Measurements from ENCODE around the gene NFATC2IP. TPM values are rescaled to one million over a fixed set of nuclear protein-coding genes. Genes with fewer than 3 reads are reported as not detected.

Gene NFATC2IP
- total RNA-seq, 1 donor: 22.1 TPM

GRCh38 chr16:28980929-28981328, 30.2 kb downstream of the NFATC2IP start:
- TF ChIP-seq CTCF (IDR thresholded peaks at IDR 0.05; ENCODE audit: insufficient read depth, low read length): no peak
- H3K4me3 ChIP-seq (ENCODE audit: low read depth, low read length): no peak overlapping the region
- DNase-seq (ENCODE audit: low read depth): no peak

GRCh38 chr16:28981517-28981916, 30.8 kb downstream of the NFATC2IP start:
- H3K4me3 ChIP-seq (ENCODE audit: low read depth, low read length): no peak overlapping the region
- no peak for DNase-seq (ENCODE audit: low read depth)

GRCh38 chr16:28982418-28982817, 31.7 kb downstream of the NFATC2IP start:
- no peak for DNase-seq (ENCODE audit: low read depth)
- TF ChIP-seq CTCF (IDR thresholded peaks at IDR 0.05; ENCODE audit: insufficient read depth, low read length): no peak
- no peak overlapping the region for H3K4me3 ChIP-seq (ENCODE audit: low read depth, low read length)

More at GRCh38 chr16:28981517-28981916, 30.8 kb downstream of the NFATC2IP start:
- TF ChIP-seq CTCF (IDR thresholded peaks at IDR 0.05; ENCODE audit: insufficient read depth, low read length): peak; percentile 78

- no peak for TF ChIP-seq CTCF (IDR thresholded peaks at IDR 0.05; ENCODE audit: insufficient read depth, low read length)
- H3K4me3 ChIP-seq (ENCODE audit: low read depth, low read length): no peak overlapping the region
- no peak for DNase-seq (ENCODE audit: low read depth)
These were observed 32.2 kb downstream of the NFATC2IP start for GRCh38 chr16:28982949-28983348.

GRCh38 chr16:28983644-28984043, 32.9 kb downstream of the NFATC2IP start:
- DNase-seq (ENCODE audit: low read depth): no peak

GRCh38 chr16:28984091-28984490, 33.4 kb downstream of the NFATC2IP start:
- no peak for DNase-seq (ENCODE audit: low read depth)
- no peak overlapping the region for H3K4me3 ChIP-seq (ENCODE audit: low read depth, low read length)
- TF ChIP-seq CTCF (IDR thresholded peaks at IDR 0.05; ENCODE audit: insufficient read depth, low read length): no peak

More at GRCh38 chr16:28983644-28984043, 32.9 kb downstream of the NFATC2IP start:
- H3K4me3 ChIP-seq (ENCODE audit: low read depth, low read length): no peak overlapping the region
- TF ChIP-seq CTCF (IDR thresholded peaks at IDR 0.05; ENCODE audit: insufficient read depth, low read length): no peak

- no peak for DNase-seq (ENCODE audit: low read depth)
- no peak for TF ChIP-seq CTCF (IDR thresholded peaks at IDR 0.05; ENCODE audit: insufficient read depth, low read length)
These were observed 33.9 kb downstream of the NFATC2IP start, which contains the start of gene LAT for GRCh38 chr16:28984619-28985135. Gene LAT, plus strand, starts transcription at chr16:28985052. Its CDS starts 366 bp downstream, at chr16:28985418.

More at GRCh38 chr16:28984619-28985135, 33.9 kb downstream of the NFATC2IP start, which contains the start of gene LAT:
- no peak within 1 kb of the TSS for H3K4me3 ChIP-seq (ENCODE audit: low read depth, low read length)
